Liver (tissue), 9 donors: ENCODE measurements around the gene SCN9A. TPM values are rescaled to one million over a fixed set of nuclear protein-coding genes. Genes with fewer than 3 reads are reported as not detected.

Experiments used
- DNase-seq: peaks from one replicate; pipeline ENCODE4 v3.0.0-alpha.2; 2017; ENCODE audit warnings: low spot score
- H3K27ac ChIP-seq, 2 donors: one replicate each; pipeline ENCODE4 v1.7.0; 2013; ENCODE audit warnings: inconsistent platforms in 2 of 2, low read length in 2 of 2, control low read depth in 1 of 2, low read depth in 1 of 2, mild to moderate bottlenecking in 1 of 2
- H3K27me3 ChIP-seq, 4 donors: one replicate each; pipeline versions ENCODE4 v1.6.1 to v1.7.0; 2013; ENCODE audit warnings: low read length in 3 of 4, inconsistent platforms in 1 of 4, mild to moderate bottlenecking in 1 of 4, moderate library complexity in 1 of 4; ENCODE audit not compliant: control insufficient read depth in 4 of 4, insufficient read depth in 4 of 4
- H3K36me3 ChIP-seq, 4 donors: one replicate each; pipeline versions ENCODE4 v1.6.1 to v1.7.0; 2013; ENCODE audit warnings: low read length in 3 of 4, mild to moderate bottlenecking in 3 of 4, low read depth in 1 of 4, moderate library complexity in 1 of 4; ENCODE audit not compliant: control insufficient read depth in 4 of 4, insufficient read depth in 3 of 4
- H3K4me1 ChIP-seq, 4 donors: one replicate each; pipeline versions ENCODE4 v1.6.1 to v1.7.0; 2013; ENCODE audit warnings: low read length in 3 of 4, mild to moderate bottlenecking in 3 of 4, moderate library complexity in 1 of 4; ENCODE audit not compliant: control insufficient read depth in 4 of 4, insufficient read depth in 4 of 4
- H3K4me3 ChIP-seq, 3 donors: one replicate each; pipeline versions ENCODE4 v1.6.1 to v1.7.0; 2013; ENCODE audit warnings: low read length in 3 of 3, control low read depth in 1 of 3, low read depth in 1 of 3, mild to moderate bottlenecking in 1 of 3
- H3K9ac ChIP-seq, 2 donors: one replicate each; pipeline ENCODE4 v1.7.0; 2013; ENCODE audit warnings: low read length in 2 of 2, mild to moderate bottlenecking in 2 of 2, moderate library complexity in 2 of 2, control low read depth in 1 of 2, low read depth in 1 of 2
- H3K9me3 ChIP-seq, 4 donors: one replicate each; pipeline versions ENCODE4 v1.6.1 to v1.7.0; 2013; ENCODE audit warnings: low read length in 3 of 4; ENCODE audit not compliant: control insufficient read depth in 4 of 4
- EGR1 ChIP-seq, 2 donors: IDR thresholded peaks; 2 replicates each; pipeline ENCODE4 v1.6.1; 2016 to 2018; ENCODE audit warnings: antibody characterized with exemption in 2 of 2, low read depth in 2 of 2
- FOXA1 ChIP-seq: IDR thresholded peaks from 2 replicates; pipeline ENCODE4 v1.6.1; 2016; ENCODE audit warnings: antibody characterized with exemption
- FOXA2 ChIP-seq: IDR thresholded peaks from 2 replicates; pipeline ENCODE4 v1.6.1; 2016; ENCODE audit warnings: antibody characterized with exemption
- GABPA ChIP-seq, 2 donors: IDR thresholded peaks in 1 of 2; conservative IDR thresholded peaks in 1 of 2; 2 replicates each; pipeline ENCODE4 v1.6.1; 2016; ENCODE audit warnings: antibody characterized with exemption in 2 of 2, mild to moderate bottlenecking in 1 of 2, moderate library complexity in 1 of 2
- HNF4A ChIP-seq, 2 donors: conservative IDR thresholded peaks; 2 replicates each; pipeline ENCODE4 v1.6.1; 2016; ENCODE audit warnings: antibody characterized with exemption in 2 of 2, mild to moderate bottlenecking in 2 of 2
- HNF4G ChIP-seq: IDR thresholded peaks from 2 replicates; pipeline ENCODE4 v1.6.1; 2016; ENCODE audit warnings: antibody characterized with exemption
- JUND ChIP-seq, 2 donors: IDR thresholded peaks; 2 replicates each; pipeline ENCODE4 v1.6.1; 2016; ENCODE audit warnings: antibody characterized with exemption in 2 of 2
- NR2F2 ChIP-seq: IDR thresholded peaks from 2 replicates; pipeline ENCODE4 v1.6.1; 2016; ENCODE audit warnings: antibody characterized with exemption
- RAD21 ChIP-seq, 2 donors: IDR thresholded peaks; 2 replicates each; pipeline ENCODE4 v1.6.1; 2016; ENCODE audit warnings: antibody characterized with exemption in 2 of 2, mild to moderate bottlenecking in 2 of 2
- RXRA ChIP-seq, 2 donors: IDR thresholded peaks; 2 replicates each; pipeline ENCODE4 v1.6.1; 2017 to 2018; ENCODE audit warnings: antibody characterized with exemption in 2 of 2, mild to moderate bottlenecking in 1 of 2
- SP1 ChIP-seq: IDR thresholded peaks from 2 replicates; pipeline ENCODE4 v1.6.1; 2018; ENCODE audit warnings: antibody characterized with exemption, mild to moderate bottlenecking
- TAF1 ChIP-seq: conservative IDR thresholded peaks from 2 replicates; pipeline ENCODE4 v1.6.1; 2016; ENCODE audit warnings: antibody characterized with exemption, mild to moderate bottlenecking
- YY1 ChIP-seq: IDR thresholded peaks from 2 replicates; pipeline ENCODE4 v1.6.1; 2016; ENCODE audit warnings: antibody characterized with exemption, mild to moderate bottlenecking
- WGBS: extraction: QIAGEN DNeasy Blood & Tissue Kit; methylation state at CpG from one replicate; pipeline ENCODE4 v1.1.7; 2013; 5-methylcytosine and 5-hydroxymethylcytosine counted together
- polyA plus RNA-seq, 2 donors: library from polyadenylated mRNA; stranded (reverse) in 1 of 2; unstranded in 1 of 2; fragments of 200-250 nt in 1 of 2; fragments of >200 nt in 1 of 2; fragmentation: Nextera tagmentation in 1 of 2; extraction: Ambion mirVana in 1 of 2; gene quantifications; one replicate each; pipeline versions ENCODE4 v1.2.1 to v1.2.3, GENCODE V29; 2013 to 2015
- total RNA-seq, 2 donors: library from RNA; depleted of rRNA; stranded (reverse); fragments of >200 nt; gene quantifications; one replicate each; pipeline ENCODE4 v1.2.3, GENCODE V29; 2014
- TF ChIP-seq, protein P1 (sequence below): IDR thresholded peaks from 2 replicates; pipeline ENCODE4 v1.6.1; 2016; ENCODE audit warnings: antibody characterized with exemption
- TF ChIP-seq, protein P2 (sequence below): IDR thresholded peaks from 2 replicates; pipeline ENCODE4 v1.6.1; 2016; ENCODE audit warnings: antibody characterized with exemption, mild to moderate bottlenecking
- TF ChIP-seq, protein P3 (sequence below): IDR thresholded peaks from 2 replicates; pipeline ENCODE4 v1.6.1; 2016; ENCODE audit warnings: antibody characterized with exemption
- TF ChIP-seq, protein P4 (sequence below): IDR thresholded peaks from 2 replicates; pipeline ENCODE4 v1.6.1; 2016; ENCODE audit warnings: antibody characterized with exemption
- TF ChIP-seq, protein P5 (sequence below): fragments of 150-350 bp; IDR thresholded peaks from 2 replicates; pipeline ENCODE4 v1.5.1; 2017; ENCODE audit warnings: improper control_type of control experiment, low read depth, low read length; ENCODE audit not compliant: missing input control
- donor health status: healthy.
- donor health status: healthy.
- donor health status: healthy.
- donor health status: healthy.
- donor health status: healthy.

SCN9A gene
- total and polyA plus RNA-seq, 4 donors, result 1.2 to 10.1 (median 9.2) TPM

DNA sequence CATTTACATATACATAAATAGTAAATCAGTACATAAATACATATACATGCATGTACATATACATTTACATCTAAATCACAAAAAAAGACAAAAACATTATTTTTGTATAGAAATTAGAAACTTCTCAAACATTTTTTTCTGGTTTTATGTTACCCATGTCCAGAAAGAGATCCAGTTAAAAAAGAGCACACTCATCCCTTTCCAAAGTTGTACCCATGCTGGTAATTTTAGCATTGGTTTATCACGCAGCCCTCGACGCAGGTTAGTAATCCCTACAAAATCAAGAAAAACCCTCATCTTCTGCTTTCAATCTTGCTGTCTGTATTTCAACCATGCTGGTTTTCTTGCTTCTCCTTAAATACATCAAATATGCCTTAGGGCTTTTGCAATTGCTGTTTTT is 10.5 kb downstream of the SCN9A start:
- Histone ChIP-seq H3K27ac (no peak overlapping the region), H3K9ac (no peak overlapping the region), H3K9me3 (no peaks in the 10 kb centered on the region), H3K36me3 (no peaks in the 10 kb centered on the region), H3K4me3 (no peak overlapping the region), H3K4me1 (peaks cover 1 to 9% (median 4%) of the 10 kb centered on the region in 4 donors), H3K27me3 (no peaks in the 10 kb centered on the region)
- no peak for TF ChIP-seq HNF4G
- TF ChIP-seq NR2F2, result no peak
- TF ChIP-seq, protein P1, sequence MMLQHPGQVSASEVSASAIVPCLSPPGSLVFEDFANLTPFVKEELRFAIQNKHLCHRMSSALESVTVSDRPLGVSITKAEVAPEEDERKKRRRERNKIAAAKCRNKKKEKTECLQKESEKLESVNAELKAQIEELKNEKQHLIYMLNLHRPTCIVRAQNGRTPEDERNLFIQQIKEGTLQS, result no peak
- TF ChIP-seq SP1, result no peak
- WGBS, result 91% methylated on average over 3 of the region's 3 CpGs
- DNase-seq, result no peak

DNA sequence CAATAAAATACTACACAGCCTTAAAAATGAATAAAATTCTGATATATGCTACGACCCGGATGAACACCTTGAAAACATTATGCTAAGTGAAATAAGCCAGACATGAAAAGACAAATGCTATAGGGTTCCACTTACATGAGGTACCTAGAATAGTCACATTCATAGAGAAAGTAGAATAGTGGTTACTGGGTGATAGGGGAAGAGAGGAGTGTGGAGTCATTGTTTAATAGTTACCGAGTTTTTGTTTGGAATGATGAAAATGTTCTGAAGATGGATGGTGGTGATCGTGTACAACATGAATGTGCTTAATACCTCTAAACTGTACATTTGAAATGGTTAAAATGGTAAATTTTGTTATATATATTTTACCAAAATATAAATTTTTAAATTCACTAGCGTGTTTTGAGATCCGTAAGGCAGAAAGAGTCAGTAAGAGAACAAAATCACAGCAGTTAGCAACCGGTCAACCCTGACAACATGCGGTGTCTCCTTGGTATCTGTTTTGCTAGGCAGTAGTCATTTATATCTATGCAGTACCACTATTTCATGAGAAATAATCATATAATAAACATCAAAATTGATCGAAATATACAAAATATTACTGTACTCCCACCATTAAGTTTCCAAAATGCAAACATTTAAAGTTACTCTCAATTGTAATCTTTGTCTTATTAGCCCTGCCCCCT is 11.1 kb downstream of the SCN9A start:
- WGBS, result 95% methylated on average over 9 of the region's 9 CpGs
- TF ChIP-seq, protein P2, sequence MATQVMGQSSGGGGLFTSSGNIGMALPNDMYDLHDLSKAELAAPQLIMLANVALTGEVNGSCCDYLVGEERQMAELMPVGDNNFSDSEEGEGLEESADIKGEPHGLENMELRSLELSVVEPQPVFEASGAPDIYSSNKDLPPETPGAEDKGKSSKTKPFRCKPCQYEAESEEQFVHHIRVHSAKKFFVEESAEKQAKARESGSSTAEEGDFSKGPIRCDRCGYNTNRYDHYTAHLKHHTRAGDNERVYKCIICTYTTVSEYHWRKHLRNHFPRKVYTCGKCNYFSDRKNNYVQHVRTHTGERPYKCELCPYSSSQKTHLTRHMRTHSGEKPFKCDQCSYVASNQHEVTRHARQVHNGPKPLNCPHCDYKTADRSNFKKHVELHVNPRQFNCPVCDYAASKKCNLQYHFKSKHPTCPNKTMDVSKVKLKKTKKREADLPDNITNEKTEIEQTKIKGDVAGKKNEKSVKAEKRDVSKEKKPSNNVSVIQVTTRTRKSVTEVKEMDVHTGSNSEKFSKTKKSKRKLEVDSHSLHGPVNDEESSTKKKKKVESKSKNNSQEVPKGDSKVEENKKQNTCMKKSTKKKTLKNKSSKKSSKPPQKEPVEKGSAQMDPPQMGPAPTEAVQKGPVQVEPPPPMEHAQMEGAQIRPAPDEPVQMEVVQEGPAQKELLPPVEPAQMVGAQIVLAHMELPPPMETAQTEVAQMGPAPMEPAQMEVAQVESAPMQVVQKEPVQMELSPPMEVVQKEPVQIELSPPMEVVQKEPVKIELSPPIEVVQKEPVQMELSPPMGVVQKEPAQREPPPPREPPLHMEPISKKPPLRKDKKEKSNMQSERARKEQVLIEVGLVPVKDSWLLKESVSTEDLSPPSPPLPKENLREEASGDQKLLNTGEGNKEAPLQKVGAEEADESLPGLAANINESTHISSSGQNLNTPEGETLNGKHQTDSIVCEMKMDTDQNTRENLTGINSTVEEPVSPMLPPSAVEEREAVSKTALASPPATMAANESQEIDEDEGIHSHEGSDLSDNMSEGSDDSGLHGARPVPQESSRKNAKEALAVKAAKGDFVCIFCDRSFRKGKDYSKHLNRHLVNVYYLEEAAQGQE, result no peak
- TF ChIP-seq, protein P3, sequence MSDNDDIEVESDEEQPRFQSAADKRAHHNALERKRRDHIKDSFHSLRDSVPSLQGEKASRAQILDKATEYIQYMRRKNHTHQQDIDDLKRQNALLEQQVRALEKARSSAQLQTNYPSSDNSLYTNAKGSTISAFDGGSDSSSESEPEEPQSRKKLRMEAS, result no peak
- TF ChIP-seq EGR1 (IDR thresholded peaks at IDR 0.05; ENCODE audit: low read depth in 2 of 2) (no peak), RAD21 (IDR thresholded peaks at IDR 0.05) (no peak), RXRA (IDR thresholded peaks at IDR 0.05) (no peak), NR2F2 (no peak), SP1 (no peak), TAF1 (no peak), YY1 (no peak), JUND (IDR thresholded peaks at IDR 0.05) (no peak), FOXA2 (no peak), FOXA1 (no peak), HNF4G (no peak), HNF4A (conservative IDR thresholded peaks at IDR 0.05) (no peak), GABPA (IDR thresholded peaks at IDR 0.05 in 1 of 2, conservative IDR thresholded peaks at IDR 0.05 in 1 of 2) (no peak)
- TF ChIP-seq, protein P1, result no peak
- TF ChIP-seq, protein P4, sequence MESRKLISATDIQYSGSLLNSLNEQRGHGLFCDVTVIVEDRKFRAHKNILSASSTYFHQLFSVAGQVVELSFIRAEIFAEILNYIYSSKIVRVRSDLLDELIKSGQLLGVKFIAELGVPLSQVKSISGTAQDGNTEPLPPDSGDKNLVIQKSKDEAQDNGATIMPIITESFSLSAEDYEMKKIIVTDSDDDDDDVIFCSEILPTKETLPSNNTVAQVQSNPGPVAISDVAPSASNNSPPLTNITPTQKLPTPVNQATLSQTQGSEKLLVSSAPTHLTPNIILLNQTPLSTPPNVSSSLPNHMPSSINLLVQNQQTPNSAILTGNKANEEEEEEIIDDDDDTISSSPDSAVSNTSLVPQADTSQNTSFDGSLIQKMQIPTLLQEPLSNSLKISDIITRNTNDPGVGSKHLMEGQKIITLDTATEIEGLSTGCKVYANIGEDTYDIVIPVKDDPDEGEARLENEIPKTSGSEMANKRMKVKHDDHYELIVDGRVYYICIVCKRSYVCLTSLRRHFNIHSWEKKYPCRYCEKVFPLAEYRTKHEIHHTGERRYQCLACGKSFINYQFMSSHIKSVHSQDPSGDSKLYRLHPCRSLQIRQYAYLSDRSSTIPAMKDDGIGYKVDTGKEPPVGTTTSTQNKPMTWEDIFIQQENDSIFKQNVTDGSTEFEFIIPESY, result no peak
- TF ChIP-seq, protein P5, sequence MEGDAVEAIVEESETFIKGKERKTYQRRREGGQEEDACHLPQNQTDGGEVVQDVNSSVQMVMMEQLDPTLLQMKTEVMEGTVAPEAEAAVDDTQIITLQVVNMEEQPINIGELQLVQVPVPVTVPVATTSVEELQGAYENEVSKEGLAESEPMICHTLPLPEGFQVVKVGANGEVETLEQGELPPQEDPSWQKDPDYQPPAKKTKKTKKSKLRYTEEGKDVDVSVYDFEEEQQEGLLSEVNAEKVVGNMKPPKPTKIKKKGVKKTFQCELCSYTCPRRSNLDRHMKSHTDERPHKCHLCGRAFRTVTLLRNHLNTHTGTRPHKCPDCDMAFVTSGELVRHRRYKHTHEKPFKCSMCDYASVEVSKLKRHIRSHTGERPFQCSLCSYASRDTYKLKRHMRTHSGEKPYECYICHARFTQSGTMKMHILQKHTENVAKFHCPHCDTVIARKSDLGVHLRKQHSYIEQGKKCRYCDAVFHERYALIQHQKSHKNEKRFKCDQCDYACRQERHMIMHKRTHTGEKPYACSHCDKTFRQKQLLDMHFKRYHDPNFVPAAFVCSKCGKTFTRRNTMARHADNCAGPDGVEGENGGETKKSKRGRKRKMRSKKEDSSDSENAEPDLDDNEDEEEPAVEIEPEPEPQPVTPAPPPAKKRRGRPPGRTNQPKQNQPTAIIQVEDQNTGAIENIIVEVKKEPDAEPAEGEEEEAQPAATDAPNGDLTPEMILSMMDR, result no peak
- H3K9ac ChIP-seq, result no peak overlapping the region
- no peaks in the 10 kb centered on the region for H3K27me3 ChIP-seq
- no peak overlapping the region for H3K27ac ChIP-seq
- H3K9me3 ChIP-seq, result no peaks in the 10 kb centered on the region
- no peaks in the 10 kb centered on the region for H3K36me3 ChIP-seq
- H3K4me1 ChIP-seq, result peaks cover 1 to 9% (median 4%) of the 10 kb centered on the region in 4 donors
- DNase-seq, result no peak
- H3K4me3 ChIP-seq, result no peak overlapping the region
